ENCODE results near the gene POLE4.
A peak's percentile ranks its signal among the peaks of the same experiment; 100 is the strongest.

Gene POLE4

DNA sequence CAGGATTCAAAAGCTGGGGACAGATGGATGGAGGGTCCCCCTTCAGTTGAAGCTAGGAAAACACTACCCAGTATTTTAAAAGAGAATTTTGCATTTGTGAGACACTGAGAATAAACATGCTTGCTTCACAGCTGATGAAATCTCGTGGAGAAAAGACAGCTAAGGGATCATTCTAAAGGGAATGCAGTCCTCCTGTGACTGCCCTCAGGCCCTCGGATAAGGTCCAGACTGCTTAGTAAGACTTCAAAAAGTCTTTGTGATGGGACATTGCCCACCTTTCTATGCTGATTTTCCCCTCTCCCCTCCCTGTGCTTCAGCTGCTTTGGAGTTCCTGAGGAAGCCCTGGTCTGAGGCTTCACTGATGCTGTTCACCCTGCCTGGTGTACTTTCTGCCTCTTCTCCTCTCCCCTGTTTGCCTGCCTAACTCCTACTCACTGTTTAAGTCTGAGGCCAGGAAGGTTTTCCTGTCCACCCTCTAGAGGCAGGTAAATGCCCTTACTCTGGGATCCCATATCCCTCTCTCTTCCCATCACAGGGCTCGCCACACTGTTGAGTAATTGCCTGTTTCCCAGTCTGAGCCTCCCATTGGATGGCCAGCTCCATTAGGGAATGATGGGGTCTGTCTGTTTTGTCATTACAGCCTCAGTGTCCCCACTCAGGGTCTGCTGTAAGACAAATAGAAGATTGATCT lies 26.6 kb downstream of the POLE4 start:
- H3K36me3 Mint-ChIP-seq (ENCODE audit: insufficient read depth): no peaks in the 10 kb centered on the region

DNA sequence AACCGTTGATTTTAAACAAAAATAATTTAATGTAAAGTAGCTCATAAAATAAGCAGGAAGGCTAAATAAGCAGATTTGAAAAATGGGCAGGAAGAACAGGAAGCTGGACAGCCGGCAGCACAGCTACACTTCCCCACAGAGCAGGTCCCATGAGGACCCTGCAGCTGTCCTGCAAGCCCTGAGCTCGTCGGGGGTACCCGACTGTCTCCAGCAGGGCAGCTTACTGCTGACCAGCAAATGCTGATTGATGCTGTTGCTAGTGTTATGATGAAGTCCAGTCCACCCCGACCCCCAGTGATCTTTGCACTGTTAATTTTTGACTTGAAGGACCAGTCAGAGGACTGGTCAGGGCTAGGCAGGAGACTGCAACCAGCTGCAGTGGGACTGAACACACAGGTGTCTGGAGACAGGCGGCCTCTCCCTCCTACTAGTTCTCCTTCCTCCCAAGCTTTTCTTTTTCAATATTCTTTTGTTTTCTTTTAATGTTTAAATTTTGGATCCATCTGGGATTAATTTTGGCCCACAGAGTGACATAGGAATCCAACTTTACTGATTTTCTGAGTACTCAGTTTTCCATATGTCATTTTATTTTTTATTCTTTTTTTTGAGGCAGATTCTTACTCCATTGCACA lies 27.7 kb downstream of the POLE4 start:
- no peak overlapping the region for H3K27ac Mint-ChIP-seq
- no peaks in the 10 kb centered on the region for H3K9me3 Mint-ChIP-seq
- H3K4me1 Mint-ChIP-seq (ENCODE audit: low read depth in 2 of 2): no peaks in the 10 kb centered on the region
- H3K27me3 Mint-ChIP-seq: no peaks in the 10 kb centered on the region
- no peak for DNase-seq
- ATAC-seq (replicated peaks): no peak
- no peaks in the 10 kb centered on the region for H3K36me3 Mint-ChIP-seq (ENCODE audit: insufficient read depth)
- no peak overlapping the region for H3K4me3 Mint-ChIP-seq

More for the DNA sequence above, 26.6 kb downstream of the POLE4 start:
- DNase-seq (no peak), ATAC-seq (replicated peaks) (no peak)
- H3K4me1 Mint-ChIP-seq (ENCODE audit: low read depth in 2 of 2): no peaks in the 10 kb centered on the region
- no peaks in the 10 kb centered on the region for H3K27me3 Mint-ChIP-seq
- no peak overlapping the region for H3K4me3 Mint-ChIP-seq
- H3K27ac Mint-ChIP-seq: peak overlapping the region in 1 of 2 donors; percentile 25
- H3K9me3 Mint-ChIP-seq: no peaks in the 10 kb centered on the region

DNA sequence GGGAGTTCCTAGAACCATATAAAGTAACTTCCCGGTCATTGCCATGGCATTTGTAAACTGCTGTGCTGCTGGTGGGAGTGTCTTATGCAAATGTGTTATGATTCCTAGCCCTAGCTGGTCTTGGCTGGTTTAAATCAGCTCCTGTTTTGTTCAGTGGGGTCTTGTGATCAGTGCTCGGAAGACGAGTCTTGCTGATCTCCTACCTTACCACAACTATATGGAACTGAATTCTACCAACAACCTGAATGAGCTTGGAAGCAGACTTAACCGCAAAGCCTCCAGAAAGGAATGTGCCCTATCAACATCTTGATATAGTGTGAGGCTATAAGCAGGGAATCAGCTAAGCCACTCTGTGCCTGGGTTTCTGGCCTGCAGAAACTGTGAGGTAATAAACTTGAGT lies 33.5 kb downstream of the POLE4 start:
- no peak for DNase-seq
- Mint-ChIP-seq H3K36me3 (ENCODE audit: insufficient read depth) (no peaks in the 10 kb centered on the region), H3K27ac (no peak overlapping the region), H3K27me3 (no peaks in the 10 kb centered on the region), H3K4me3 (no peak overlapping the region), H3K4me1 (ENCODE audit: low read depth in 2 of 2) (no peaks in the 10 kb centered on the region), H3K9me3 (no peaks in the 10 kb centered on the region)
- ATAC-seq (replicated peaks): no peak

DNA sequence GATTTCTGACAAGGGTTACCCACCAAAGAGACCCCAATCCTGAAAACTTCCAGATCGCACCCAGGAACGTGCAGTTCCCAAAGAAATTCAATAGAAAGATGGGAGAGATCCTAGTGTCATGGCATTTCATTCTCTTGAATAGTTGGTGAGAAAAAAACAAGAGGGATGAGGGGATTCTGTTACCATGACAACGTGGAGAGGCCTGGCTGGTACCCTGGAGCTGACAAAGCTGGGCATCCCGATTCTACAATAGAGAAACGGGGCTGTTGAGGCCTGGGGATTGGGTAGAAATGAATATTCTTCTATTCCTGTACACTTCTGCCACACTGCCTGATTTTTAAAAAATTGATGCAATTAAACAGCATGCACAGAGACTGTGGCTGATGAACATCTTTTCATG lies 41.0 kb downstream of the POLE4 start:
- Mint-ChIP-seq H3K4me1 (ENCODE audit: low read depth in 2 of 2) (no peaks in the 10 kb centered on the region), H3K4me3 (no peak overlapping the region), H3K36me3 (ENCODE audit: insufficient read depth) (no peaks in the 10 kb centered on the region), H3K9me3 (no peaks in the 10 kb centered on the region), H3K27ac (no peak overlapping the region), H3K27me3 (no peaks in the 10 kb centered on the region)
- DNase-seq (no peak), ATAC-seq (replicated peaks) (no peak)

DNA sequence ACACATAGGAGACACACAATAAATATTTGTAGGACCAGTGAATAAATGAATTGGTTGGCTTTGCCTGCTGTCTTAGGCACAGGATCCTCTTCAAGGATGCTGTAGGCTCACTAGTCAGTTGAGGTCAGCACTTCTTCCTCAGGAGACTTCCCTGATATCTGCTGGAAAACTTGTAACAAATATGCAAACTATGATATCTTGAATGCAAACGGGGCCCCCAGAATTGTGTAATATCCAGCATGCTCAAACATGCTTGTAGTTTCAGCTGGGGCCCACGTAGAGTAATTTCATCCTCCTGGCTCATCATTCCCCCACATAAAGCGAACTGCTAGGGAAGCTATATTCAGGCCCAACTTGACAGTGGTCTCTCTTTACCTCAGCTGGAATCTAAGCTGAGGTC lies 43.6 kb downstream of the POLE4 start:
- Mint-ChIP-seq H3K36me3 (ENCODE audit: insufficient read depth) (no peaks in the 10 kb centered on the region), H3K4me3 (no peak overlapping the region), H3K4me1 (ENCODE audit: low read depth in 2 of 2) (no peaks in the 10 kb centered on the region), H3K27ac (no peak overlapping the region), H3K27me3 (no peaks in the 10 kb centered on the region), H3K9me3 (no peaks in the 10 kb centered on the region)
- no peak for ATAC-seq (replicated peaks)
- DNase-seq: no peak

DNA sequence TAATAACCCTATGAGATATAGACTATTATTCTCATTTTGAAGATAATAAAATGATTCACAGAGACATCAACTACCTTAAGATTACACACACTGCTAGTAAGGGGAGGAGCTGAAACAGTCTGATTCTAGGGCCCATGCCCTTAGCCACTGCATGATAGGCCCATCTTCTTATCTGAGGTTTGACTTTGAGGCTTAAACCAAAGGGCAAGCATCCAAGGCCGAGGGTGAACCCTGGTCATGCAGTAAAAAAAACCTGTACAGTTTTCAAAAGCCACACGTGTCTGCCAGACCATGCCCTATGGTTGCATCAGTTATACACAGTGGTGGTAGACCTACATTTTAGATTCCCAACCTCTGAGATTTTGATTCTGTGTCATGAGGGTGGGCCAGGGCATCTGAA lies 44.8 kb downstream of the POLE4 start:
- DNase-seq: no peak
- Mint-ChIP-seq H3K27ac (no peak overlapping the region), H3K9me3 (no peaks in the 10 kb centered on the region), H3K36me3 (ENCODE audit: insufficient read depth) (no peaks in the 10 kb centered on the region), H3K4me3 (no peak overlapping the region), H3K4me1 (ENCODE audit: low read depth in 2 of 2) (no peaks in the 10 kb centered on the region), H3K27me3 (no peaks in the 10 kb centered on the region)
- no peak for ATAC-seq (replicated peaks)

DNA sequence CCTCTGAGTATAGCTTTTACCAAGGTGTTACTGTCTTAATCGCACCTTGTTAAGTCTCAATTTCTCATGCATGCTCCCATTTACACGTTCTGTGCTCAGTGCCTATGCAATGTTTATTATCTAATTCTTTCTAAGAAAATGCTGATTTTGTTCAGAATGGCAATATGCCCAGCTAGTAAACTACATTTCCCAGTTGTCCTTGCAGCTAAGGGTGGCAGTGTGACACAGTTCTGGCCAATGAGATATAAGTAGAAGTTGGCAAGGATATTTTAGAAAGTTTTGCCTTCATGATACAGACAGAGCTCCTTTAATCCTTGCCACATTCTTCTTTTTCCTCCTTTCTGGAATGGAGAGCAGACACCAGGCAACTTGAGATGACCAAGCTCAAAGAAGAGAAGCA lies 45.3 kb downstream of the POLE4 start:
- Mint-ChIP-seq H3K36me3 (ENCODE audit: insufficient read depth) (no peaks in the 10 kb centered on the region), H3K9me3 (no peaks in the 10 kb centered on the region), H3K4me3 (no peak overlapping the region), H3K27ac (no peak overlapping the region), H3K27me3 (no peaks in the 10 kb centered on the region), H3K4me1 (ENCODE audit: low read depth in 2 of 2) (no peaks in the 10 kb centered on the region)
- no peak for ATAC-seq (replicated peaks)
- DNase-seq: no peak

DNA sequence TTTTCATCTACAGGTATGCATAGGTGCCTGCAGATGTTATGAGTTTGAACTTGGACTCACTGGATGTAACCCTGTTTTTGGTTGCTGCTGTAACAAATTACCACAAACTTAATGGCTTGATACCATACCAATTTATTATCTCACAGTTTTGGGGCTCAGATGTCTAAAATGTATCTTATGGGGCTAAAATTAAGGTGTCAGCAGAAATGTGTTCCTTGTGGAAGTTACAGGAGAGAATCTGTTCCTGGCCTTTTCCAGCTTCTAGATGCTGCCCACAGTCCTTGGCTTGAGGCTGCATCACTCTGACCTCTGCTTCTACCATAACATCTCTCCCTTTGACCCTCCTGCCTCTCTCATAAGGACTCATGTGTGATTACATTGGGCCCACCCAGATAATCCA lies 47.6 kb downstream of the POLE4 start:
- DNase-seq: no peak
- no peak overlapping the region for H3K4me3 Mint-ChIP-seq
- no peaks in the 10 kb centered on the region for H3K27me3 Mint-ChIP-seq
- no peak overlapping the region for H3K27ac Mint-ChIP-seq
- no peaks in the 10 kb centered on the region for H3K36me3 Mint-ChIP-seq (ENCODE audit: insufficient read depth)
- no peaks in the 10 kb centered on the region for H3K9me3 Mint-ChIP-seq
- ATAC-seq (replicated peaks): no peak
- no peaks in the 10 kb centered on the region for H3K4me1 Mint-ChIP-seq (ENCODE audit: low read depth in 2 of 2)

DNA sequence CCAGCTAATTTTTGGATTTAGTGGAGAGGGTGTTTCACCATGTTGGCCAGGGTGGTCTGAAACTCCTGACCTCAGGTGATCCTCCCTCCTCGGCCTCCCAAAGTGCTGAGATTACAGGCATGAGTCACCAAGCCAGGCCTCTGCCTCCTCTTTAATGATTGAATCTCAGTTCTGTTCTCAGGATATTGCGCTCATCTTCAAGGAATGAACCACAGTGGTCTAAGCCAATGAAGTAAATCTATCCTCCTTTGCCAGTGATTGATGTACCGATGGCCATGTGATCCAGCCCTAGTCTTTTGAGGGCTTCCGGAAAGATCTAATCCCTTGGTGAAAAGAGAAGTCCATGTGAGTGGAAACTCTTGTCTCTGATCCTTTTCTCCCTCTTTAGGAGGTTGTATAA lies 48.6 kb downstream of the POLE4 start:
- no peak overlapping the region for H3K4me3 Mint-ChIP-seq
- no peak for ATAC-seq (replicated peaks)
- no peak overlapping the region for H3K27ac Mint-ChIP-seq
- DNase-seq: no peak
- H3K4me1 Mint-ChIP-seq (ENCODE audit: low read depth in 2 of 2): no peaks in the 10 kb centered on the region
- no peaks in the 10 kb centered on the region for H3K36me3 Mint-ChIP-seq (ENCODE audit: insufficient read depth)
- H3K27me3 Mint-ChIP-seq: no peaks in the 10 kb centered on the region
- no peaks in the 10 kb centered on the region for H3K9me3 Mint-ChIP-seq

DNA sequence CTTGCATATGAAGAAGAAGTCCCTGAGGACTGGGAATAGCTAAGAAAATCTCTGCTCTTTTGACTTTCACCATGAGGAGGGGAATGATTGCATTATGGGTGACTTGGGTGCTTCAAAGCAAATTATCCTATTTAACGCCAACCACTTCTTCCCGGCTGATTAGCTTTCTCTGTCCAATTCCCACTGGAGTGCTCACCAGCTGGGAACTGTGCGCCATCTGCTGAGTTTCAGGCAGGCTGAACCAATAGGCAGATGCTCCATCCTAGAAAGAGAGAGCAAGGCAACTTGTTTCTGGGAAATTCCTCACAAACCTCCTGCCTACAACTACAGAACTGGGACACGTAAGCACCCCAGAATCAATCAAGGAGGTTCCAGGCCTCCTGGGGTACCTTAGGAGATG lies 49.4 kb downstream of the POLE4 start:
- no peaks in the 10 kb centered on the region for H3K4me1 Mint-ChIP-seq (ENCODE audit: low read depth in 2 of 2)
- no peak overlapping the region for H3K4me3 Mint-ChIP-seq
- no peaks in the 10 kb centered on the region for H3K27me3 Mint-ChIP-seq
- DNase-seq: no peak
- ATAC-seq (replicated peaks): no peak
- no peaks in the 10 kb centered on the region for H3K36me3 Mint-ChIP-seq (ENCODE audit: insufficient read depth)
- no peaks in the 10 kb centered on the region for H3K9me3 Mint-ChIP-seq
- no peak overlapping the region for H3K27ac Mint-ChIP-seq

DNA sequence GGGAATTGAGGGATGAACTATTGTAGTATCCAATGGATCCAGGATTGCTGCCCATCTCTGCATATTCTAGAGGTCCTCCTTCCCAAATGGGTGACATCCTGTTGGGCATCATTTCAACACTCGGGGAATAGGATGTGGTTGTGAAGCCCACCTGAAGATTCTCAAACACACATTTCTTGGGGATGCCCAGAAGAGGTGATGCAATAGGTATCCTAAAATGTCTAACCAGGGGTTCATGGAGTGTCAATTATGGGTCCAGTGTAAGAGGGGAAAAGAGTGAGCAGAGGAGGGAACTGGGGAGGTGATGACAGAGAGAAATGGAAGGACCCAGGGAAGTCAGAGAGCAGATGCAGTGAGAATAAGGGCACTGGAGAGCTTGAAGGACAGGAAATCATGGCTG lies 52.1 kb downstream of the POLE4 start:
- Mint-ChIP-seq H3K4me3 (no peak overlapping the region), H3K36me3 (ENCODE audit: insufficient read depth) (no peaks in the 10 kb centered on the region), H3K4me1 (ENCODE audit: low read depth in 2 of 2) (no peaks in the 10 kb centered on the region), H3K9me3 (no peaks in the 10 kb centered on the region), H3K27me3 (no peaks in the 10 kb centered on the region), H3K27ac (no peak overlapping the region)
- ATAC-seq (replicated peaks): no peak
- DNase-seq: no peak

DNA sequence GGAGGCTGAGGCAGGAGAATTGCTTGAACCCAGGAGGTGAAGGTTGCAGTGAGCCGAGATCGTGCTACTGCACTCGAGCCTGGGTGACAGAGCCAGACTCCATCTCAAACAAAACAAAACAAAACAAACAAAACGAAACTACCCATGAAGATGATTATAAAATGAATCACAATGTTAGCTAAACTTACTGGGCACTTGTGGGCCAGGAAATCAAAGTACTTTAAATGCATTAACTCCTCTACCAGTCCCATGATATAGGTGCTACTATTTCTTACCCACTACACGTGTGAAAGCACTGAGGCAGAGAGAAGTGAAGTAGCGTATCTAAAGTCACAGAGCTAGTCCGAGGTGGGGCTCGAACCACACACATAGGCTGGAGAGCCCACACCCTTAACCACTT lies 53.6 kb downstream of the POLE4 start:
- H3K9me3 Mint-ChIP-seq: no peaks in the 10 kb centered on the region
- DNase-seq (no peak), ATAC-seq (replicated peaks) (no peak)
- H3K36me3 Mint-ChIP-seq (ENCODE audit: insufficient read depth): no peaks in the 10 kb centered on the region
- H3K27me3 Mint-ChIP-seq: no peaks in the 10 kb centered on the region
- no peaks in the 10 kb centered on the region for H3K4me1 Mint-ChIP-seq (ENCODE audit: low read depth in 2 of 2)
- no peak overlapping the region for H3K4me3 Mint-ChIP-seq
- H3K27ac Mint-ChIP-seq: no peak overlapping the region

DNA sequence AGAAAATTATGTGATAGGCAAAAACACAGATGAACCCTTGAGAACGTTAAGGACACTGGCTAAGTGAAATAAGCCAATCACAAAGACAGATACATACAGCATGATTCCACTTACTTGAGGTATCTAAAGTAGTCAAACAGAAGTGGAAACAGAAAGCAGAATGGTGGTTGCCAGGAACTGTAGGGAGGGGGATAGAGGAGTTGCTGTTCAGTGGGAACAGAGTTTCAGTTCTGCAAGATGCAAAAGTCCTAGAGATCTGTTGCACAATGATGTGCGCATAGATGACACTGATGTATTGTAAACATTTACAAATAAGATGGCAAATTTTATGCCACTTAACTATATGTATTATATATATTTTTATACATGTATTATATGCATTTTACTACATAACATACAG lies 59.7 kb downstream of the POLE4 start:
- H3K36me3 Mint-ChIP-seq (ENCODE audit: insufficient read depth): no peaks in the 10 kb centered on the region
- H3K9me3 Mint-ChIP-seq: no peaks in the 10 kb centered on the region
- ATAC-seq (replicated peaks) (no peak), DNase-seq (no peak)
- no peak overlapping the region for H3K27ac Mint-ChIP-seq
- no peaks in the 10 kb centered on the region for H3K27me3 Mint-ChIP-seq
- no peaks in the 10 kb centered on the region for H3K4me1 Mint-ChIP-seq (ENCODE audit: low read depth in 2 of 2)
- no peak overlapping the region for H3K4me3 Mint-ChIP-seq
